Measurements from ENCODE around the gene SPRR2D. TPM values are rescaled to one million over a fixed set of nuclear protein-coding genes. Genes with fewer than 3 reads are reported as not detected.

Gene SPRR2D
- total and polyA plus RNA-seq, 10 of the 15 experiments (the other 5 are each of a cell fraction or from before 2014, with no cell fraction given) = 0.44 TPM; not detected in 9

DNA sequence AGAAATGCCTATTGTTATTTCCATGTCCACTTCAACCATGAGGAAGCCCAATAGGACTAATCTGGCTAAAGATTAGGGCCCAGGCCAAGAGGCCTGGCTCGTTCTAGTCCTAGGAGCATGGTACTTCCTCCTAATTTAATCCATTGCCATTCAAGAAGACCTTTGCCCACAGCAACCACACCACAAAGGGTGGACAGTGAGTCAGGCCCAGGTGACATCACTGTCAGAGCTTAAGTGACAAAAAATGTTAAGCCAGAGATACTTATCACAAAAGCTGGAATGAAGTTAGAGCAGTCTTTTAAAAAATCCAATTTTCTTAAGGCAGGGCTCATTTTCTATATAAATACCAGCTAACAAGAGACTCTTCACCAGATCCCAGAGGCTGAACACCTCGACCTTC is 39.5 kb downstream of the SPRR2D start, which contains the start of gene SPRR3 (continued):
- TF ChIP-seq, protein P1, sequence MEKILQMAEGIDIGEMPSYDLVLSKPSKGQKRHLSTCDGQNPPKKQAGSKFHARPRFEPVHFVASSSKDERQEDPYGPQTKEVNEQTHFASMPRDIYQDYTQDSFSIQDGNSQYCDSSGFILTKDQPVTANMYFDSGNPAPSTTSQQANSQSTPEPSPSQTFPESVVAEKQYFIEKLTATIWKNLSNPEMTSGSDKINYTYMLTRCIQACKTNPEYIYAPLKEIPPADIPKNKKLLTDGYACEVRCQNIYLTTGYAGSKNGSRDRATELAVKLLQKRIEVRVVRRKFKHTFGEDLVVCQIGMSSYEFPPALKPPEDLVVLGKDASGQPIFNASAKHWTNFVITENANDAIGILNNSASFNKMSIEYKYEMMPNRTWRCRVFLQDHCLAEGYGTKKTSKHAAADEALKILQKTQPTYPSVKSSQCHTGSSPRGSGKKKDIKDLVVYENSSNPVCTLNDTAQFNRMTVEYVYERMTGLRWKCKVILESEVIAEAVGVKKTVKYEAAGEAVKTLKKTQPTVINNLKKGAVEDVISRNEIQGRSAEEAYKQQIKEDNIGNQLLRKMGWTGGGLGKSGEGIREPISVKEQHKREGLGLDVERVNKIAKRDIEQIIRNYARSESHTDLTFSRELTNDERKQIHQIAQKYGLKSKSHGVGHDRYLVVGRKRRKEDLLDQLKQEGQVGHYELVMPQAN (conservative IDR thresholded peaks at IDR 0.05) = no peak
- TF ChIP-seq BCLAF1 (IDR thresholded peaks at IDR 0.05) = no peak

GRCh38 chr1:153000294-153000693 is 40.6 kb downstream of the SPRR2D start:
- no peak overlapping the region for H3K9ac ChIP-seq (ENCODE audit: control insufficient read depth, insufficient read depth, low read length)
- in situ Hi-C loops (cut with MboI) (no loop called here), intact Hi-C loops (cut with micrococcal nuclease; ENCODE audit: unreplicated experiment) (no loop called here)
- no peak for ATAC-seq
- no peak for FAIRE-seq
- no peak overlapping the region for H3K4me3 ChIP-seq
- ChIA-PET CTCF (no interaction called here), RAD21 (ENCODE audit: unreplicated experiment) (no interaction called here), POLR2A (no interaction called here), SMC1A (ENCODE audit: uncharacterized antibody, unreplicated experiment) (no interaction called here)
- BruUV-seq (replicated peaks) = no TSS peak
- 92% methylated on average over 1 of the region's 1 CpG for WGBS (ENCODE audit: insufficient coverage, insufficient replicate concordance, low lambda C conversion rate, missing lambda C conversion rate)
- DNase-seq (ENCODE audit: low read depth, low spot score) = no peak
- no peaks in the 10 kb centered on the region for H4K20me1 ChIP-seq (ENCODE audit: control insufficient read depth, insufficient read depth)
- no peaks in the 10 kb centered on the region for H3K9me3 ChIP-seq (replicated peaks; ENCODE audit: control insufficient read depth, insufficient read depth, low read length)
- H3K27me3 ChIP-seq (replicated peaks in 1 of 2; ENCODE audit: control insufficient read depth in 2 of 2, insufficient read depth in 2 of 2, low read length in 1 of 2) = no peaks in the 10 kb centered on the region; a peak in 1 of 4 replicates
- H3K27ac ChIP-seq (ENCODE audit: control insufficient read depth, insufficient read depth) = no peak overlapping the region
- no peak overlapping the region for H2AFZ ChIP-seq (ENCODE audit: control insufficient read depth, low read depth, low read length)
- no peaks in the 10 kb centered on the region for H3K79me2 ChIP-seq (ENCODE audit: control insufficient read depth, insufficient read depth, low read length)
- H3K36me3 ChIP-seq (ENCODE audit: control insufficient read depth in 2 of 2, insufficient read depth in 2 of 2, low read length in 1 of 2) = no peaks in the 10 kb centered on the region
- H3K4me2 ChIP-seq (ENCODE audit: control insufficient read depth, insufficient read depth) = no peak overlapping the region
- no peaks in the 10 kb centered on the region for H3K4me1 ChIP-seq (ENCODE audit: control insufficient read depth, insufficient read depth, low read length)
- TF ChIP-seq GABPA (IDR thresholded peaks at IDR 0.05; ENCODE audit: low read depth) (no peak), ZBTB11 (CRISPR knock-in tag; IDR thresholded peaks at IDR 0.05) (no peak), CBX3 (IDR thresholded peaks at IDR 0.05; ENCODE audit: borderline replicate concordance, low read depth) (no peak), NR2F1 (conservative IDR thresholded peaks at IDR 0.05) (no peak), POLR2AphosphoS2 (IDR thresholded peaks at IDR 0.05; ENCODE audit: low read depth, low read length) (no peak), MEF2B (IDR thresholded peaks at IDR 0.05; ENCODE audit: partially characterized antibody, poor library complexity, severe bottlenecking) (no peak), ZNF384 (IDR thresholded peaks at IDR 0.05; ENCODE audit: borderline replicate concordance, low read depth, low read length) (no peak), POLR2A (IDR thresholded peaks at IDR 0.05; ENCODE audit: low read depth, low read length) (no peak), RCOR1 (conservative IDR thresholded peaks at IDR 0.05; ENCODE audit: low read depth, low read length) (no peak), PML (IDR thresholded peaks at IDR 0.05; ENCODE audit: low read length) (no peak), CHD1 (IDR thresholded peaks at IDR 0.05; ENCODE audit: low read depth, low read length) (no peak), CBX5 (IDR thresholded peaks at IDR 0.05; ENCODE audit: low read depth) (no peak)
